ENCODE measurements around the gene EVL.

- TF ChIP-seq, protein P1, sequence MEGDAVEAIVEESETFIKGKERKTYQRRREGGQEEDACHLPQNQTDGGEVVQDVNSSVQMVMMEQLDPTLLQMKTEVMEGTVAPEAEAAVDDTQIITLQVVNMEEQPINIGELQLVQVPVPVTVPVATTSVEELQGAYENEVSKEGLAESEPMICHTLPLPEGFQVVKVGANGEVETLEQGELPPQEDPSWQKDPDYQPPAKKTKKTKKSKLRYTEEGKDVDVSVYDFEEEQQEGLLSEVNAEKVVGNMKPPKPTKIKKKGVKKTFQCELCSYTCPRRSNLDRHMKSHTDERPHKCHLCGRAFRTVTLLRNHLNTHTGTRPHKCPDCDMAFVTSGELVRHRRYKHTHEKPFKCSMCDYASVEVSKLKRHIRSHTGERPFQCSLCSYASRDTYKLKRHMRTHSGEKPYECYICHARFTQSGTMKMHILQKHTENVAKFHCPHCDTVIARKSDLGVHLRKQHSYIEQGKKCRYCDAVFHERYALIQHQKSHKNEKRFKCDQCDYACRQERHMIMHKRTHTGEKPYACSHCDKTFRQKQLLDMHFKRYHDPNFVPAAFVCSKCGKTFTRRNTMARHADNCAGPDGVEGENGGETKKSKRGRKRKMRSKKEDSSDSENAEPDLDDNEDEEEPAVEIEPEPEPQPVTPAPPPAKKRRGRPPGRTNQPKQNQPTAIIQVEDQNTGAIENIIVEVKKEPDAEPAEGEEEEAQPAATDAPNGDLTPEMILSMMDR (conservative IDR thresholded peaks at IDR 0.05; ENCODE audit: low read length) = no peak
- TF ChIP-seq EZH2phosphoT487 (IDR thresholded peaks at IDR 0.05; ENCODE audit: borderline replicate concordance, low read depth, low read length) = no peak
Measured at GRCh38 chr14:100048786-100049185, 16.4 kb upstream of the EVL start.
